Measurements from ENCODE around the gene DOCK3.

DNA sequence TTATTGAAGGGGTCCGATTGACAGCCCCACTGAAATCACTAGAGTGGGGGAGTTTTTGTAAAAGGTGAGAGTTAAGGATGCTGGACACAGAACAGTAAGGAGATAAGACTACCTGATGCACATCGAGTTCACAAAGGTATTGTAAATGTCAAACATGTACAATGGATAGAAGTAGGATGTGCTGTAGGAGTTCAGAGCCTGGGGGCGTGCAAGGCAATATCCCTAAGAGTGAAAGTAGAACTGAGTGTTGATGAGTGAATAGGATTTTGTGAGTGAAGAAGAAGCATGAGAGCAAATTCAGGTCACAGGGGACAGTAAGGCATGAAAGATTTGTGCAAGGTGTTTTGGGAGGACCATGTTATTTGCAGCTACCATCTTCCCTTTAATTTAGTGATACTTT, 21.5 kb downstream of the DOCK3 start:
- TF ChIP-seq, protein P1, sequence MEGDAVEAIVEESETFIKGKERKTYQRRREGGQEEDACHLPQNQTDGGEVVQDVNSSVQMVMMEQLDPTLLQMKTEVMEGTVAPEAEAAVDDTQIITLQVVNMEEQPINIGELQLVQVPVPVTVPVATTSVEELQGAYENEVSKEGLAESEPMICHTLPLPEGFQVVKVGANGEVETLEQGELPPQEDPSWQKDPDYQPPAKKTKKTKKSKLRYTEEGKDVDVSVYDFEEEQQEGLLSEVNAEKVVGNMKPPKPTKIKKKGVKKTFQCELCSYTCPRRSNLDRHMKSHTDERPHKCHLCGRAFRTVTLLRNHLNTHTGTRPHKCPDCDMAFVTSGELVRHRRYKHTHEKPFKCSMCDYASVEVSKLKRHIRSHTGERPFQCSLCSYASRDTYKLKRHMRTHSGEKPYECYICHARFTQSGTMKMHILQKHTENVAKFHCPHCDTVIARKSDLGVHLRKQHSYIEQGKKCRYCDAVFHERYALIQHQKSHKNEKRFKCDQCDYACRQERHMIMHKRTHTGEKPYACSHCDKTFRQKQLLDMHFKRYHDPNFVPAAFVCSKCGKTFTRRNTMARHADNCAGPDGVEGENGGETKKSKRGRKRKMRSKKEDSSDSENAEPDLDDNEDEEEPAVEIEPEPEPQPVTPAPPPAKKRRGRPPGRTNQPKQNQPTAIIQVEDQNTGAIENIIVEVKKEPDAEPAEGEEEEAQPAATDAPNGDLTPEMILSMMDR (conservative IDR thresholded peaks at IDR 0.05; ENCODE audit: low read depth, low read length): no peak
- TF ChIP-seq POLR2A (IDR thresholded peaks at IDR 0.05; ENCODE audit: low read depth, low read length) (no peak), SMC3 (IDR thresholded peaks at IDR 0.05; ENCODE audit: low read depth, low read length) (no peak), MXI1 (IDR thresholded peaks at IDR 0.05; ENCODE audit: borderline replicate concordance, low read depth, low read length) (no peak), RCOR1 (IDR thresholded peaks at IDR 0.05; ENCODE audit: insufficient replicate concordance, low read length) (no peak), RAD21 (IDR thresholded peaks at IDR 0.05; ENCODE audit: low read length) (no peak), USF2 (IDR thresholded peaks at IDR 0.05; ENCODE audit: low read depth, low read length) (no peak), FOS (IDR thresholded peaks at IDR 0.05; ENCODE audit: low read depth, low read length) (no peak), CEBPB (IDR thresholded peaks at IDR 0.05; ENCODE audit: low read depth, low read length) (no peak), MAFK (IDR thresholded peaks at IDR 0.05; ENCODE audit: low read depth, low read length) (no peak), CHD1 (IDR thresholded peaks at IDR 0.05; ENCODE audit: low read depth, low read length) (no peak)
- TF ChIP-seq, protein P2, sequence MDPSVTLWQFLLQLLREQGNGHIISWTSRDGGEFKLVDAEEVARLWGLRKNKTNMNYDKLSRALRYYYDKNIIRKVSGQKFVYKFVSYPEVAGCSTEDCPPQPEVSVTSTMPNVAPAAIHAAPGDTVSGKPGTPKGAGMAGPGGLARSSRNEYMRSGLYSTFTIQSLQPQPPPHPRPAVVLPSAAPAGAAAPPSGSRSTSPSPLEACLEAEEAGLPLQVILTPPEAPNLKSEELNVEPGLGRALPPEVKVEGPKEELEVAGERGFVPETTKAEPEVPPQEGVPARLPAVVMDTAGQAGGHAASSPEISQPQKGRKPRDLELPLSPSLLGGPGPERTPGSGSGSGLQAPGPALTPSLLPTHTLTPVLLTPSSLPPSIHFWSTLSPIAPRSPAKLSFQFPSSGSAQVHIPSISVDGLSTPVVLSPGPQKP (IDR thresholded peaks at IDR 0.05; ENCODE audit: borderline replicate concordance, low read depth, low read length): no peak

All from IMR-90 (cell line).